ENCODE results near the gene CACFD1. TPM values are rescaled to one million over a fixed set of nuclear protein-coding genes. Genes with fewer than 3 reads are reported as not detected.

The CACFD1 gene
- total and polyA plus RNA-seq, 2 donors (not counting 3 experiments of a cell fraction or from before 2014, with no cell fraction given), result 9.7 to 11.5 TPM

GRCh38 chr9:133499132-133499891 is 39.5 kb downstream of the CACFD1 start:
- dilution Hi-C loops (cut with MboI; ENCODE audit: extremely low pct_ligation_motif_present, low sequenced_read_pairs) (no loop called here), intact Hi-C loops (cut with micrococcal nuclease) (no loop called here)
- ChIA-PET POLR2A (no interaction called here), CTCF (interaction anchor here (1.1 to 1.9 kb wide), 3 partner anchors 10 to 313 kb away, joined by 3 to 9 read pairs (median 5); no protein-coding TSS in a partner anchor)
- no peaks in the 10 kb centered on the region for H3K79me2 ChIP-seq (ENCODE audit: control insufficient read depth, insufficient read depth, low read length)
- no peak overlapping the region for H2AFZ ChIP-seq (ENCODE audit: low read depth, low read length)
- no peaks in the 10 kb centered on the region for H3K27me3 ChIP-seq (ENCODE audit: control insufficient read depth in 2 of 2, insufficient read depth in 2 of 2, low read length in 2 of 2)
- no TSS peak for BruUV-seq (replicated peaks)
- H3K9me3 ChIP-seq (replicated peaks; ENCODE audit: control insufficient read depth, insufficient read depth, low read length), result no peaks in the 10 kb centered on the region
- H3K4me3 ChIP-seq (replicated peaks in 1 of 3; ENCODE audit: insufficient read depth in 1 of 3, low read depth in 1 of 3, low read length in 3 of 3), result no peak overlapping the region
- no peaks in the 10 kb centered on the region for H4K20me1 ChIP-seq (replicated peaks; ENCODE audit: control insufficient read depth, extremely low read depth, insufficient read depth, low read length)
- H3K9ac ChIP-seq (replicated peaks; ENCODE audit: extremely low read depth, insufficient read depth, low read length), result no peak overlapping the region
- no peak for TF ChIP-seq MAX (IDR thresholded peaks at IDR 0.05; ENCODE audit: insufficient read depth, insufficient read length)
- no peak for FAIRE-seq
- no peaks in the 10 kb centered on the region for H3K4me1 ChIP-seq (ENCODE audit: control insufficient read depth, extremely low read depth, insufficient read depth, low read length)
- no peak overlapping the region for H3K4me2 ChIP-seq (ENCODE audit: insufficient read depth, low read length)
- no peaks in the 10 kb centered on the region for H3K9me1 ChIP-seq (replicated peaks; ENCODE audit: control insufficient read depth, extremely low read depth, insufficient read depth, low read length)
- H3K27ac ChIP-seq (ENCODE audit: insufficient read depth, low read depth, low read length), result no peak overlapping the region
- no peaks in the 10 kb centered on the region for H3K36me3 ChIP-seq (ENCODE audit: control insufficient read depth in 2 of 2, extremely low read depth in 1 of 2, insufficient read depth in 2 of 2, low read length in 2 of 2)
- no peak for DNase-seq (ENCODE audit: low read depth, low spot score)

GRCh38 chr9:133499892-133500270 is 40.1 kb downstream of the CACFD1 start:
- ChIA-PET CTCF (interaction anchor here (1.6 to 1.9 kb wide), 2 partner anchors 13 to 314 kb away, joined by 5 to 9 read pairs; no protein-coding TSS in a partner anchor), POLR2A (no interaction called here)
- Histone ChIP-seq H3K27ac (ENCODE audit: insufficient read depth, low read depth, low read length) (no peak overlapping the region), H4K20me1 (replicated peaks; ENCODE audit: control insufficient read depth, extremely low read depth, insufficient read depth, low read length) (no peaks in the 10 kb centered on the region), H3K36me3 (ENCODE audit: control insufficient read depth in 2 of 2, extremely low read depth in 1 of 2, insufficient read depth in 2 of 2, low read length in 2 of 2) (no peaks in the 10 kb centered on the region), H3K9me3 (replicated peaks; ENCODE audit: control insufficient read depth, insufficient read depth, low read length) (no peaks in the 10 kb centered on the region), H3K4me1 (ENCODE audit: control insufficient read depth, extremely low read depth, insufficient read depth, low read length) (no peaks in the 10 kb centered on the region), H3K9me1 (replicated peaks; ENCODE audit: control insufficient read depth, extremely low read depth, insufficient read depth, low read length) (no peaks in the 10 kb centered on the region), H2AFZ (ENCODE audit: low read depth, low read length) (no peak overlapping the region), H3K9ac (replicated peaks; ENCODE audit: extremely low read depth, insufficient read depth, low read length) (no peak overlapping the region), H3K79me2 (ENCODE audit: control insufficient read depth, insufficient read depth, low read length) (no peaks in the 10 kb centered on the region), H3K4me2 (ENCODE audit: insufficient read depth, low read length) (no peak overlapping the region), H3K4me3 (replicated peaks in 1 of 3; ENCODE audit: insufficient read depth in 1 of 3, low read depth in 1 of 3, low read length in 3 of 3) (no peak overlapping the region), H3K27me3 (ENCODE audit: control insufficient read depth in 2 of 2, insufficient read depth in 2 of 2, low read length in 2 of 2) (no peaks in the 10 kb centered on the region)
- DNase-seq (ENCODE audit: low read depth, low spot score) (no peak), FAIRE-seq (no peak)
- TF ChIP-seq FOS (IDR thresholded peaks at IDR 0.05; ENCODE audit: borderline replicate concordance, insufficient read depth, low read length) (no peak), JUN (IDR thresholded peaks at IDR 0.05; ENCODE audit: borderline replicate concordance, insufficient read depth, insufficient read length, low read depth) (no peak), POLR2A (IDR thresholded peaks at IDR 0.05; ENCODE audit: low read depth, low read length) (no peak), GATA2 (IDR thresholded peaks at IDR 0.05; ENCODE audit: insufficient read depth, insufficient read length, low read depth, low read length) (no peak), POLR2AphosphoS5 (IDR thresholded peaks at IDR 0.05; ENCODE audit: insufficient read depth, low read depth, low read length) (no peak), MYC (IDR thresholded peaks at IDR 0.05; ENCODE audit: low read depth, low read length) (no peak), MAX (IDR thresholded peaks at IDR 0.05; ENCODE audit: insufficient read depth, insufficient read length) (no peak), EZH2 (IDR thresholded peaks at IDR 0.05; ENCODE audit: borderline replicate concordance, low read depth, low read length, severe bottlenecking) (no peak), CTCF (IDR thresholded peaks at IDR 0.05; ENCODE audit: extremely low read depth in 1 of 2, insufficient read depth in 1 of 2, low read depth in 1 of 2, low read length in 2 of 2) (no peak)
- dilution Hi-C loops (cut with MboI; ENCODE audit: extremely low pct_ligation_motif_present, low sequenced_read_pairs) (no loop called here), intact Hi-C loops (cut with micrococcal nuclease) (no loop called here)
- no TSS peak for BruUV-seq (replicated peaks)

Data from endothelial cell of umbilical vein (primary cell).